ENCODE measurements around the gene HERC3.

Gene HERC3

DNA sequence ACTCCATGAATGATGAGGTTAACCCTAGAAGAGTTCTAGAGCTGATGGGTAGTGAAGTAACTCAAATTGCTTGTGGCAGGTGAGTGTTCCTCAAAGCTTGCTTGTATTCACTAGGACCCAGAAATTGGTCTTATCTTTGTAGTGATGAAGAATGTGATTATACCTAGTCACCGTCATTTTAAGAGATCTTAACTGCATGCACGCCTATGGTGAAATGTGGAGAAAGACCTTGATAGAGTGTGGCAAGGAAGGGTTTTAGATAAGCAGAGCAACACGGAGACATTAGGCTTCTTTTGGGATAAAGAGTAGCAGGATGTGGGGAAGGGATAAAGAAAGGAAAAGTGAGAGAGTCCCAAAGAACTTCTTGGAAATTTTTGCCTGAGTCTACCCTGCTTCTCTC is 62.9 kb downstream of the HERC3 start:
- no peak overlapping the region for H3K4me3 ChIP-seq (ENCODE audit: low read length)
- DNase-seq (ENCODE audit: low read depth): no peak
- TF ChIP-seq, protein P1, sequence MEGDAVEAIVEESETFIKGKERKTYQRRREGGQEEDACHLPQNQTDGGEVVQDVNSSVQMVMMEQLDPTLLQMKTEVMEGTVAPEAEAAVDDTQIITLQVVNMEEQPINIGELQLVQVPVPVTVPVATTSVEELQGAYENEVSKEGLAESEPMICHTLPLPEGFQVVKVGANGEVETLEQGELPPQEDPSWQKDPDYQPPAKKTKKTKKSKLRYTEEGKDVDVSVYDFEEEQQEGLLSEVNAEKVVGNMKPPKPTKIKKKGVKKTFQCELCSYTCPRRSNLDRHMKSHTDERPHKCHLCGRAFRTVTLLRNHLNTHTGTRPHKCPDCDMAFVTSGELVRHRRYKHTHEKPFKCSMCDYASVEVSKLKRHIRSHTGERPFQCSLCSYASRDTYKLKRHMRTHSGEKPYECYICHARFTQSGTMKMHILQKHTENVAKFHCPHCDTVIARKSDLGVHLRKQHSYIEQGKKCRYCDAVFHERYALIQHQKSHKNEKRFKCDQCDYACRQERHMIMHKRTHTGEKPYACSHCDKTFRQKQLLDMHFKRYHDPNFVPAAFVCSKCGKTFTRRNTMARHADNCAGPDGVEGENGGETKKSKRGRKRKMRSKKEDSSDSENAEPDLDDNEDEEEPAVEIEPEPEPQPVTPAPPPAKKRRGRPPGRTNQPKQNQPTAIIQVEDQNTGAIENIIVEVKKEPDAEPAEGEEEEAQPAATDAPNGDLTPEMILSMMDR (conservative IDR thresholded peaks at IDR 0.05; ENCODE audit: low read depth, low read length): no peak

- H3K4me3 ChIP-seq (ENCODE audit: low read length): no peak overlapping the region
- TF ChIP-seq, protein P1 (conservative IDR thresholded peaks at IDR 0.05; ENCODE audit: low read depth, low read length): peak; percentile 94
- peak; percentile 83 for DNase-seq (ENCODE audit: low read depth)
These were observed 67.0 kb downstream of the HERC3 start for GRCh38 chr4:88659055-88659889.

DNA sequence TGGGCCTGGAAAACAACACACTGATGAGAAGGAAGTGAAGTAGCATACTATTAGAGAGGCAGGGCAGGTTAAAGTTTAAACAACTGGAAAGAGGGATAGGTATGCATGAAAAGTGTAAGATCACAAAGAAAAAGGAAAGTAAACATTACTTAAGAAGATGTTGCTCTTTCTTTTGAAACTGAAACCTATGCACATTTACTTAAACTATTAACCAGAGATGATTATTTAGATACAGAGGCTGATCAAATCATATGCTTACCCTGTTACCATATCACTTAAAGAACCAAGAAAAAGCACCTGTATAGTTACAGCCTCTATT is 67.6 kb downstream of the HERC3 start:
- no peak overlapping the region for H3K4me3 ChIP-seq (ENCODE audit: low read length)
- DNase-seq (ENCODE audit: low read depth): no peak
- TF ChIP-seq, protein P1 (conservative IDR thresholded peaks at IDR 0.05; ENCODE audit: low read depth, low read length): no peak

DNA sequence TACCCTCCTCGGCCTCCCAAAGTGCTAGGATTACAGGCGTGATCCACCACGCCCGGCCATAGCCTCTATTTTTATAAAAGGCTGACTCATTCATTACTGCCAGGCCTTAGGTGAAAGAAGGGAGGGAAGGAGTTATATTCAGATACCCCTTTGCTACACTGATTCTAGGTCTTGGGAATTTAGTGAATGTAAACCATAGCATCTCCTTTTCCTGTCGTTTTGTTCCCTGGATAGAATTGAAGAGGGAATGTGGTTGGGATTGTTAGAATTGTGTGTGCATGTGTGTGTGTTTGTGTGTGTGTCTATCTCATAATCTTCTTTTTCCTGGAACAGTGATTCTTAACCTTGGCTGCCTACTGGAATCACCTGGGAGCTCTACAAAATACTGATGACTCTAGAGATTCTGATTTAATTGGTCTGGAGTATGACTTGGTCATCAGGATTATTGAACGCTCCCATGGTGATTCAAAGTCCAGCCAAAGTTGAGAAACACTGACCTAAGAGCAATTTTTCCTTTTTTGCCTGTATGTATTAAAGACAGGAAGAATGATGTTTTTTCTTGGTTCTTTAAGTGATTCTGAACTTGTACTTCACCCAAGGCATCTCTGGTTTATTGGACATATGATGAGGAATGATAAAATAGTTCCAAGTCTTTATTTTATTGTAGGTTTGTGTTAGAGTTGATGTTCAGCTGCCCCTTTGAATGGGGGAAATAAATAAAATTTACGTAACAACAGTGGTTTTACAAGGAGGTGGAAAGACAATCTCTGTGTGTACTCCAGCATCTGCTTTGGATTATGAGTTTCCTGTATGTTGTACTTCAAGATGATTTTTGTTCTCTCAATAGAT is 68.4 kb downstream of the HERC3 start:
- DNase-seq (ENCODE audit: low read depth): peak; percentile 60
- TF ChIP-seq, protein P1 (conservative IDR thresholded peaks at IDR 0.05; ENCODE audit: low read depth, low read length): no peak
- H3K4me3 ChIP-seq (ENCODE audit: low read length): no peak overlapping the region

- H3K4me3 ChIP-seq (ENCODE audit: low read length): no peak overlapping the region
- TF ChIP-seq, protein P1 (conservative IDR thresholded peaks at IDR 0.05; ENCODE audit: low read depth, low read length): no peak
- DNase-seq (ENCODE audit: low read depth): peak; percentile 53
These were observed 69.5 kb downstream of the HERC3 start for GRCh38 chr4:88661739-88662138.

DNA sequence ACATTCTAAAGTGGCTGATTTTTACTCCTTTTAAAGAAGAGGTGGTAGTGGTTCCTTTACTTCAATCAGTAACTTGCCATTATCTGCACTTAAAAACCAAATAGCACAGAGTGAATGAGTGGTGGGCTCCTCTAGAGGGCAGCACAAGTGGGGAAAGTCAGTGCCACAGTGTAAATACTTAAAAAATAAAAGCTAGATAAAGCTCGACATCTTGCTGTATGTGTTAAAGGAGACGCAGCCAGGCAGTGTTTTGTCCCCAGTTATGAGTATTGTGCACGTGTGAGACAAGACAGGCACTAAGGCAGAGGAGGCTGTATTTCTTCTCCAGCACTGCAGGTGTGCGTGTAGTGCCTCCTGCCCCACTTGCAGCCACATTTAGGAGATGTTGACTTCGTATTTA is 80.7 kb downstream of the HERC3 start:
- DNase-seq (ENCODE audit: low read depth): no peak

More for the DNA sequence above, 80.7 kb downstream of the HERC3 start:
- H3K4me3 ChIP-seq (ENCODE audit: low read length): no peak overlapping the region
- TF ChIP-seq, protein P1 (conservative IDR thresholded peaks at IDR 0.05; ENCODE audit: low read depth, low read length): peak; percentile 85

Measured in retinal pigment epithelial cell (primary cell).